Mucosa of descending colon (tissue), 3 donors: ENCODE measurements around the gene ERC1. TPM values are rescaled to one million over a fixed set of nuclear protein-coding genes. Genes with fewer than 3 reads are reported as not detected.

Source experiments
- ATAC-seq: fragments of 200-7000 bp; cut with Tn5 transposase; one replicate; pipeline ENCODE4 v1.9.1; 2020; ENCODE audit warnings: mild to moderate bottlenecking, moderate library complexity
- DNase-seq, 3 donors: peaks; one replicate each; pipeline ENCODE4 v3.0.0-alpha.2; 2020
- H3K36me3 ChIP-seq: fragments of 200-600 bp; one replicate; pipeline ENCODE4 v1.8.0; 2021; ENCODE audit warnings: low read depth, mild to moderate bottlenecking
- H3K4me1 ChIP-seq: fragments of 200-600 bp; one replicate; pipeline ENCODE4 v1.8.0; 2021; ENCODE audit warnings: low read depth, mild to moderate bottlenecking
- H3K4me3 ChIP-seq: fragments of 200-600 bp; one replicate; pipeline ENCODE4 v1.8.0; 2021; ENCODE audit warnings: mild to moderate bottlenecking
- H3K9me3 ChIP-seq: fragments of 200-600 bp; one replicate; pipeline ENCODE4 v1.8.0; 2021; ENCODE audit warnings: mild to moderate bottlenecking
- CTCF ChIP-seq: fragments of 200-600 bp; IDR thresholded peaks from one replicate; pipeline ENCODE4 v1.8.0; 2022; ENCODE audit warnings: antibody characterized with exemption, mild to moderate bottlenecking
- intact Hi-C, 2 donors: fragments of 100-400 bp; cut with DNase I in 1 of 2; cut with micrococcal nuclease in 1 of 2; formaldehyde crosslinking; loops; one replicate each; pipeline versions ENCODE4 v1.11.0 to v1.11.1; 2022; cut with DNase I, micrococcal nuclease
- long read RNA-seq, 2 donors: library from polyadenylated mRNA; unstranded; transcript quantifications; one replicate each; pipeline ENCODE4 v2.0.0, GENCODE V29; 2019 to 2021
- total RNA-seq, 3 donors: library from RNA; stranded (reverse); fragmentation: NEBNext Ultra II Directional in 2 of 3; extraction: Animal tissue kit (Norgen Biotek cat#: 25700) in 2 of 3; gene quantifications; one replicate each; pipeline versions ENCODE4 v1.2.1 to v1.2.4, GENCODE V29; 2021 to 2023
- donor health status: DM: no; HTN: no; CAD: no; lungs with moderate emphysema.
- donor health status: DM: no; HTN: no; CAD: no.
- donor health status: DM: no; HTN: yes; CAD: no.

ERC1 gene
- 10 to 100 TPM; 42.6 to 76.3 (median 49.6) TPM for total RNA-seq
- long read RNA-seq, donor 1, full-length matches to known transcripts: 2 of 26 reads
- long read RNA-seq, donor 1, partial matches to known transcripts: 10 of 26 reads
- long read RNA-seq, donor 1, other reads (novel, unspliced or antisense): 14 of 26 reads
- long read RNA-seq, donor 2, partial matches to known transcripts: 4 of 7 reads
- long read RNA-seq, donor 2, other reads (novel, unspliced or antisense): 3 of 7 reads

DNA sequence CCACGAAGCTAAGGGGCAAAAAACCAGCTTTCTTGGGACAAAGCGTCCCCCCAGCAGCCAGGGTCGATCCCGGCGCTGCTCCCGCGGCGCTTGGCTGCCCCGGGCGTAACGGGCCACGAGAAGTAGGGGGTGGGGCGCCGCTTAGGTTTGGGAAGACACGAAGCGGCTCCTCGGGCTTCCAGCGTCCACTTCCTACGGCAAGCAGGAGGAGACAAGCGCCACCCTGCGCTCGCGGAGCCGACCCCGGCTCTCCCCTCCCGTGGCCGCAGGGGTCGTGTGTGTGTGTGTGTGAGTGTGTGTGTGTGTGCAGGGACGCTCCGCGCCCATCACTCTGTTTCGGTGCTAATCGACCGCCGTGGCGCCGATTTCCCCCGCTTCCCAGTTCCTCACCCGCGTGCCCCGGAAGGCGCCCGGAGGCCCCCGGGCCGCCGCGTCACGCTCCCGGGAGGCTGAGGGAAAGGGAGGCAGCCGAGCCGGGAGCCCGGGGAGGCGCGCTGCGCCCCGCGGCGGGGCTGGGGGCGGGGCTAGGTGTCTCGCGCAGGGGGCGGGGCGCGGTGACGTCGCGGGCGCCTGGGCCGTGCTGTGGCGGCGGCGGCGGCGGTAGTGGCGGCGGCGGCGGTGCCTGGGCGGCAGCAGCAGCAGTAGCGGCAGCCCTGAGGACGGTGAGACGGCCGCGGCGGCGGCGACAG, at the start of gene ERC1:
TSS of gene ERC1 (plus strand) at position 563 of the 689 bp plus-strand sequence. CDS start 36,681 bp downstream, outside the sequence.
- Histone ChIP-seq H3K9me3 (no peaks in the 10 kb centered on the region), H3K4me1 (peaks cover 23% of the 10 kb centered on the region), H3K4me3 (peak within 1 kb of the TSS; percentile 63), H3K36me3 (no peaks in the 10 kb centered on the region)
- DNase-seq: peak; percentile 88 to 93 (median 90)
- ATAC-seq: peak; percentile 97
- intact Hi-C loops: no loop called here
- no peak for TF ChIP-seq CTCF

GRCh38 chr12:943051-943450, 48.0 kb upstream of the ERC1 start:
- Histone ChIP-seq H3K9me3 (no peaks in the 10 kb centered on the region), H3K4me3 (no peak overlapping the region), H3K36me3 (no peaks in the 10 kb centered on the region), H3K4me1 (peaks cover 4% of the 10 kb centered on the region)
- TF ChIP-seq CTCF: no peak
- DNase-seq (no peak), ATAC-seq (no peak)
- intact Hi-C loops: loop anchor here in 1 of 2 donors (10.0 kb wide), 1 partner anchor 368 kb away; no protein-coding TSS in a partner anchor

DNA sequence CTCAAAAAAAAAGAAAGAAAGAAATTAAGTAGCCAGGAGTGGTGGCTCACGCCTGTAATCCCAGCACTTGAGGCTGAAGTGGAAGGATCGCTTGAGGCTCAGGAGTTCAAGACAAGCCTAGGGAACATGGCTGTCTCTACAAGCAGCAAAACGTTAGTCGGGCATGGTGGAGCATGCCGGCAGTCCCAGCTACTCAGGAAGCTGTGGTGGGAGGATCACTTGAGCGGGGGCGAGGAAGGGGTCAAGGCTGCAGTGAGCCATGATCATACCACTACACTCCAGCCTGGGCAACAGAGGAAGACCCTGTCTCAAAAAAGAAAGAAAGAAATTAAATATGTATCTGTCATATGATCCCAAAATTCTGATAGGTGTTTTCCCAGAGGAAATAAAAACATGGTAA, 46.8 kb upstream of the ERC1 start:
- Histone ChIP-seq H3K4me3 (no peak overlapping the region), H3K4me1 (peaks cover 11% of the 10 kb centered on the region), H3K36me3 (no peaks in the 10 kb centered on the region), H3K9me3 (no peaks in the 10 kb centered on the region)
- TF ChIP-seq CTCF: no peak
- ATAC-seq (no peak), DNase-seq (no peak)
- intact Hi-C loops: loop anchor here in 1 of 2 donors (10.0 kb wide), 1 partner anchor 369 kb away; no protein-coding TSS in a partner anchor

GRCh38 chr12:946212-946611, 44.8 kb upstream of the ERC1 start:
- Histone ChIP-seq H3K4me3 (no peak overlapping the region), H3K9me3 (no peaks in the 10 kb centered on the region), H3K36me3 (peaks cover 3% of the 10 kb centered on the region), H3K4me1 (peaks cover 21% of the 10 kb centered on the region)
- ATAC-seq (no peak), DNase-seq (no peak)
- TF ChIP-seq CTCF: no peak
- intact Hi-C loops: loop anchor here in 1 of 2 donors (10.0 kb wide), 1 partner anchor 371 kb away; no protein-coding TSS in a partner anchor

GRCh38 chr12:946631-947030, 44.4 kb upstream of the ERC1 start:
- H3K36me3 ChIP-seq: peaks cover 3% of the 10 kb centered on the region
- H3K9me3 ChIP-seq: no peaks in the 10 kb centered on the region
- peaks cover 24% of the 10 kb centered on the region for H3K4me1 ChIP-seq
- TF ChIP-seq CTCF: no peak
- H3K4me3 ChIP-seq: no peak overlapping the region
- intact Hi-C loops: loop anchor here in 1 of 2 donors (10.0 kb wide), 1 partner anchor 372 kb away; no protein-coding TSS in a partner anchor
- DNase-seq (no peak), ATAC-seq (no peak)
